Coronary artery (tissue), 2 donors: ENCODE results near the gene PTPRD.
"Not testable (repeated sequence)": the region's sequence is repeated elsewhere in the genome, so short reads cannot be mapped to it uniquely, and the experiment has no call there.

Experiments used
- DNase-seq: peaks from one replicate; pipeline ENCODE4 v3.0.0-alpha.2; 2017; ENCODE audit warnings: low spot score
- H3K27ac ChIP-seq, 2 donors: fragments of 200-600 bp; sonication (generic); one replicate each; pipeline ENCODE4 v1.5.1; 2016 to 2019
- H3K4me3 ChIP-seq: fragments of 200-600 bp; sonication (generic); 2 replicates; pipeline ENCODE4 v1.5.1; 2016; ENCODE audit warnings: mild to moderate bottlenecking, moderate library complexity
- CTCF ChIP-seq: fragments of 200-600 bp; sonication (generic); IDR thresholded peaks from one replicate; pipeline ENCODE4 v1.5.1; 2019; ENCODE audit warnings: antibody characterized with exemption

PTPRD gene

GRCh38 chr9:8706531-8706930, 1906.3 kb downstream of the PTPRD start:
- Histone ChIP-seq H3K27ac (no peak overlapping the region), H3K4me3 (no peak overlapping the region)
- no peak for TF ChIP-seq CTCF
- DNase-seq, result no peak

- Histone ChIP-seq H3K27ac (no peak overlapping the region), H3K4me3 (no peak overlapping the region)
- no peak for TF ChIP-seq CTCF
- DNase-seq, result no peak
Observed at GRCh38 chr9:8705861-8706260, 1906.9 kb downstream of the PTPRD start.

GRCh38 chr9:8703904-8704303, 1908.9 kb downstream of the PTPRD start:
- Histone ChIP-seq H3K27ac (no peak overlapping the region), H3K4me3 (no peak overlapping the region)
- DNase-seq, result no peak
- no peak for TF ChIP-seq CTCF

- no peak for DNase-seq
- Histone ChIP-seq H3K4me3 (no peak overlapping the region), H3K27ac (no peak overlapping the region)
- no peak for TF ChIP-seq CTCF
Observed at GRCh38 chr9:8701904-8702303, 1910.9 kb downstream of the PTPRD start.

- H3K27ac ChIP-seq, H3K4me3 ChIP-seq, DNase-seq: not testable (repeated sequence)
Observed at GRCh38 chr9:8697565-8697964, 1915.2 kb downstream of the PTPRD start.

- no peak for TF ChIP-seq CTCF
- H3K27ac ChIP-seq, result no peak overlapping the region
- DNase-seq, result no peak
- H3K4me3 ChIP-seq, result no peak overlapping the region
Observed at GRCh38 chr9:8696516-8696915, 1916.3 kb downstream of the PTPRD start.

- no peak overlapping the region for H3K27ac ChIP-seq
- H3K4me3 ChIP-seq, result no peak overlapping the region
- no peak for TF ChIP-seq CTCF
- no peak for DNase-seq
Observed at GRCh38 chr9:8694983-8695588, 1917.7 kb downstream of the PTPRD start.

- no peak for TF ChIP-seq CTCF
- Histone ChIP-seq H3K4me3 (no peak overlapping the region), H3K27ac (no peak overlapping the region)
- no peak for DNase-seq
Observed at GRCh38 chr9:8693464-8693863, 1919.3 kb downstream of the PTPRD start.
